ENCODE measurements around the gene KNOP1.

DNA sequence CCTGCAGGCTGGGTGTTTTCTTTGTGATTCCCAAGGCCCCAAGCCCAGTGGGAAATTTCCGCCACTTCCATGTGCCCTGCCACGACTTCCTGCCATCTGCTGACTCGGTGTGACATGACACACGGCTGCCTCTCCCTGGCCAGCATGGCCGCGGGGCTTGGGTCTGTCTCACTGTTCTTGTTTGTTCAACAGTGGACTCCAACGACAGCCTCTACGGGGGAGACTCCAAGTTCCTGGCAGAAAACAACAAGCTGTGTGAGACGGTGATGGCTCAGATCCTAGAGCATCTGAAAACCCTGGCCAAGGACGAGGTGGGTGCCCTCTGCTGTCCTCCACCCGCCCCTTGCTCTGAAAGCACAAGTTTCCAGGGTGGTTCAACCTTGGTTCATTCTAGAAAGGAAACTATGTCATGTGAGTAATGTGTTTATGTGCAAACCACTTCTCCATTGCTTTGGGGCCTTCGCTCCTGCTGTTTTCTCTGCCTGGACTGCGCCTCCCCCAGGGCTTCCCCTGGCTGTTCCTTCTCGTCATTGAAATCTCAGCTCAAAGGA, 26.8 kb downstream of the KNOP1 start:
- TF ChIP-seq, protein P1, sequence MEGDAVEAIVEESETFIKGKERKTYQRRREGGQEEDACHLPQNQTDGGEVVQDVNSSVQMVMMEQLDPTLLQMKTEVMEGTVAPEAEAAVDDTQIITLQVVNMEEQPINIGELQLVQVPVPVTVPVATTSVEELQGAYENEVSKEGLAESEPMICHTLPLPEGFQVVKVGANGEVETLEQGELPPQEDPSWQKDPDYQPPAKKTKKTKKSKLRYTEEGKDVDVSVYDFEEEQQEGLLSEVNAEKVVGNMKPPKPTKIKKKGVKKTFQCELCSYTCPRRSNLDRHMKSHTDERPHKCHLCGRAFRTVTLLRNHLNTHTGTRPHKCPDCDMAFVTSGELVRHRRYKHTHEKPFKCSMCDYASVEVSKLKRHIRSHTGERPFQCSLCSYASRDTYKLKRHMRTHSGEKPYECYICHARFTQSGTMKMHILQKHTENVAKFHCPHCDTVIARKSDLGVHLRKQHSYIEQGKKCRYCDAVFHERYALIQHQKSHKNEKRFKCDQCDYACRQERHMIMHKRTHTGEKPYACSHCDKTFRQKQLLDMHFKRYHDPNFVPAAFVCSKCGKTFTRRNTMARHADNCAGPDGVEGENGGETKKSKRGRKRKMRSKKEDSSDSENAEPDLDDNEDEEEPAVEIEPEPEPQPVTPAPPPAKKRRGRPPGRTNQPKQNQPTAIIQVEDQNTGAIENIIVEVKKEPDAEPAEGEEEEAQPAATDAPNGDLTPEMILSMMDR (conservative IDR thresholded peaks at IDR 0.05; ENCODE audit: low read length): no peak
- TF ChIP-seq EZH2phosphoT487 (IDR thresholded peaks at IDR 0.05; ENCODE audit: borderline replicate concordance, low read depth, low read length): no peak

Data from OCI-LY7 (cell line).